HG02763 (cell line): ENCODE results near the gene CD7.

ENCODE experiments used
- ATAC-seq: cut with Tn5 transposase; IDR thresholded peaks from one replicate; pipeline ENCODE4 v1.9.1; 2021; ENCODE audit warnings: mild to moderate bottlenecking, moderate library complexity; ENCODE audit not compliant: unreplicated experiment

The CD7 gene

GRCh38 chr17:82300228-82300627 is 17.2 kb downstream of the CD7 start:
- ATAC-seq: no peak

DNA sequence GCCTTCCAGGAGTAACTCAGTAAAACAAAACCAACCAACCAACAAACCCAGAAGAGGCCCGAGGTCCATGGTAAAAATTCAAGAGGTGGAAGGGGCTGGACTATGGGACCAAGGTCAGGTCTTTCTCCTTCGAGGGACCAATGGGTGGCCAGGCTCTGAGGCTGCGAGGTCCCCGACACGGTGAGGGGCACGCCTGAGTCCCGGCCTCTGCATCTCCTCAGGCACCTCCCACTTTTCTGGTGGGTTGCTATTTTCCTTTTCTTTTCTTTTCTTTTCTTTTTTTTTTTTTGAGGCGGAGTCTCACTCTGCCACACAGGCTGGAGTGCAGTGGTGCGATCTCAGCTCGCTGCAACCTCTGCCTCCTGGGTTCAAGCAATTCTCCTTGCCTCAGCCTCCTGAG is 18.0 kb downstream of the CD7 start:
- ATAC-seq: no peak

GRCh38 chr17:82298538-82299421 is 18.6 kb downstream of the CD7 start:
- ATAC-seq: no peak

DNA sequence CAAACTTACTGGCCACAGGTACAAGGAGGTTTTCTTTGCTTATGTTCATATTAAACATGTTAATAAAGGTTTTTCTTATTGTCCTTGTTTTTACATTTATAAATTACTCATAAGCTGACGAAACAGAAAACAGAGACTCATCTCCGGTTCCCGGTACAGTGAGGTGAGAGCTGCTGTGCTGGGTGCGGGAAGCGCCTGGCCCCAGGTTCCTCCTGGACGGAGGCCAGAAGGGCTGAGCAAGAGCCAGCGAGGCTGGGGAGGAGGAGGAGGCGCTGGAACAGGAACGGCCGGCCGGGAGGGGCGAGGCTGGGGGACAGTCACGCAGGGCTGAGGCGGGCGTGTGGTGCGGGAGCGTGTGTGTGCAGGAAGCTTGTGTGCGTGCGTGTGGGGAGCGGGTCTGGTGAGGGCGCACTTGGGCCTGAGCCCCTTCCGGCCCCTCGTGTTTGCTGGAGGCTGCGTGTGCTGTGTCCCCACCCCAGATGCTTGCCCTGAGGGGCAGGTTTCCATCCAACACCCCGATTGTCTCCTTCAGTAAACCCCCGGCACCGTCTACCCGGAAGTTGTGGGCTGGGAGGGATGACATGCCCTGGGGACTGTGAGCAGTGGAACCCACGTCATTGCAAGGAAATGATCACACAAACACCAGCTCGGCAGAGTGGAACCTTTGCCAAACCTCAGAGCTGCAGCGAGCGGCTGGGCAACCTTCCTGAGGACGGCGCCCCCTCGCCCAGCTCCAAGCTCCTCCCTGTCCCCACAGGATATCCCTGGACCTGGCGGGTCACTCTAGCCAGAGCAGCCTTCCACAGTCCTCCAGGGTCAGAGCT is 19.5 kb downstream of the CD7 start:
- peak; percentile 40 for ATAC-seq

- ATAC-seq: no peak
Measured at GRCh38 chr17:82297280-82297713, 20.1 kb downstream of the CD7 start.

DNA sequence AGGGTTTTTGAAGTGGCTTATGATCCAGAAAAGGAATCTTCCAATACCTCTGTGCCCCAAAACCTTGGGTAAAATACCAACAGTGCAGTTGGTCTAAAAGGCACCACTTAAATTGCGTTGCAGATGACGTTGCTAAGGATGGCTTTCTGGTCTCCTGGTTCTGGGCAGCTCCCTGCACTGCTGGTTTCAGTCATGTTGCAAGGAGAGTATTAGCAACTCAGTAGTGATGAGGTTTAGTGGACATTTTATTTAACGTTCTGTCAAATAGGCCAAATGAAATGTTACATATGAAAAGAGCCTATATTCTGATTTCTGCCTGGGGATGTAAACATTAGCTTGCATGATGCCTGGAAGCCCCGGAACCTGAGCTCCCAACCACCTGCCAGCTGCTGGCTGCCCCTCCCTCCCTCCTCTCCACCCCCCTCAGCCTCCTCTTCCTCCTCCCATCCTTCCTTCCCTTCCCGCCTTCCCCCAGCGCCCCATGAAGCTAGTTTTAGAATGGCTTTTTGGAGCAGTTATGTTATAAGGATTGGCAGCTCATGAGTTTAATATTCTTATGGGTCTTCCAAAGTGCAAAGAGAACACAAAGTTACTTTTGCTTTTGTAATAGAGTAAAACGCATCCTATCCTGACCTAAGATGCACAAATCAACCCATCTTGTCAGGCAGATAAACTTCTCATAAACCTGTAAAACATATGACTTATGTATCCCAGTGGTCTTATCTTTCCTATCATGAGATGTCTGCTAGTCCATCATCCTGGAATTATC is 20.7 kb downstream of the CD7 start:
- ATAC-seq: no peak

DNA sequence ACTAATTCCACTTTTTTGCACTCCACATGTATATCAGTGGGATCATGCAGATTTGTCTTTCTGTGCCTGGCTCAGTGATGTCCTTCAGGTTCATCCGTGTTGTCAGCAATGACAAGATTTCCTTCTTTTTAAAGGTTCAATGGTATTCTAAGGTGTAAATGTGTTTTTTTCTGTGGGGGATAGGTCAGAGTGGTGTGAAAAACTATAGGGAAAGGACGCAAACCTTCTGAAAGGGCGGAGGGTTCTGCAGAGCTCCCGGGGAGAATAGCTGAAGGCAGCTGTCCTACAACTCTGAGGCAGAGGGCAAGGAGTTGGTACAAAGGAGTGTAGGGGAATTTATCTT is 22.0 kb downstream of the CD7 start:
- ATAC-seq: no peak

DNA sequence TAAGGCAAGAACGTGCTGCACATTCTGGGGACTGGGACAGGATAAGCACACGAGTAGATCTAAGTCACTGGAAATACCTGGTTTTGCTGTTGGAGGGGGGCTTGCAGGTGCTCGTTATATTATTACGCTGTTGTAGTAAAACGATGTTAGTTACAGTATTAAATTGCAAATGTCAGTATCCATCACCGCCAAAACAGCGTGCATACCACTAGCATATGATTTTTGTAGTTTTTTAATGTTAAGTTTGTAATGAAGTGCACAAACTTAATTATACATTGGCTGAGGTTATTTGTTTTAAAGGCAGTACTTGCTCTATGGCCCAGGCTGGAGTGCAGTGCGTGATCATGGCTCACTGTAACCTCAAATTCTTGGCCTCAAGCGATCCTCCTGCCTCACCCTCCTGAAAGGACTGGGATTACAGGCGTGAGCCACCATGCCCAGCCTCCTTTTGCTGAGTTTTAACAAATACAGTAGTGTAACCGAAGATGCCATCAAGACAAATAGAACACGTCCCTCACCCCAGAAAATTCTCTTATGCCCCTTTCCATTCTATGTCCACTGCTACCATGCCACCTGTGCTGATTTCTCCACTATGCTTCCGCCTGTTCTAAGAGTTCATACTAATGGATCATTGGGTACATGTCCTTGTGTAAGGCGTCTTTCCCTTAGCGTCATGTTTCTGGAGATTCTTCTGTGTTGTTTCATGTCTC is 23.2 kb downstream of the CD7 start:
- no peak for ATAC-seq

- peak; percentile 94 for ATAC-seq
Measured at GRCh38 chr17:82292251-82293154, 24.9 kb downstream of the CD7 start.

- no peak for ATAC-seq
Measured at GRCh38 chr17:82291582-82292250, 25.7 kb downstream of the CD7 start.

DNA sequence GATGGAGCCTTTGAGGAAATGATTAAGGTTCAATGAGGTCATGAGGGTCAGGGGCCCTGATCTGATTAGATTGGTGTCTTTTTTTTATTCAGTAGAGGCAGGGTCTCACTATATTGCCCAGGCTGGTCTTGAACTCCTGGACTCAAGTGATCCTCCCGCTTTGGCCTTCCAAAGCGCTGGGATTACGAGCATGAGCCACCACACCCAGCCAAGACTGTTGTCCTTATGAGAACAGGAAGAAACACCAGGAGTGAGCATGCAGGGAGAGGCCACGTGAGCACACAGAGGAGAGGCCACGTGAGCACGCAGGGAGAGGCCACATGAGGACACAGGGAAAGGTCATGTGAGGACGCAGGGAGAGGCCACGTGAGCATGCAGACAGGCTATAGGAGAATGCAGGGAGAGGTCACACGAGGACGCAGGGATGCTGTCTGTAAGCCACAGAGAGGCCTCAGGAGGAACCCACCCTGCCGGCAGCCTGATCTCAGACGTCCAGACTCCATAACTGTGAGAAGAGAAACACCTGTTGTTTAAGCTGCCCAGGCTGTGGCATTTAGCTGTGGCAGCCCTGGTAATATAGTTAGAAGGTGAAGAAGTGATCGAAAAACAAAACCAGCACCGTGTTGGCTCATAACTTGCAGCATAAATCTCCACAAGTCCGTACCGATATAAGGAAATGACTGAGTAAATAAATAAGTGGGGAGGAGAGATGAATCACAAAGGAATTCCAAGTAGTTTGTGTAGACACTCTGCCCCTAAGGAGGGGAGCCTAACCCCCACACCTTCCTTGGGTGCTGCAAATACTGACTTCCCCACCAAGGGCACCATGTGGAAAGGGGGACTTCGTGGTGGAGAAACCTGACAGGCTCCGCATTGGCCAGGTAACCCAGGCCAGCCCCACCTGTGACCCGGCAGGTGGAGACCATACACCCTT is 29.3 kb downstream of the CD7 start:
- no peak for ATAC-seq

- ATAC-seq: no peak
Measured at GRCh38 chr17:82287013-82287867, 30.2 kb downstream of the CD7 start.

GRCh38 chr17:82285141-82285540 is 32.3 kb downstream of the CD7 start:
- no peak for ATAC-seq

GRCh38 chr17:82283208-82283749 is 34.1 kb downstream of the CD7 start:
- ATAC-seq: no peak

DNA sequence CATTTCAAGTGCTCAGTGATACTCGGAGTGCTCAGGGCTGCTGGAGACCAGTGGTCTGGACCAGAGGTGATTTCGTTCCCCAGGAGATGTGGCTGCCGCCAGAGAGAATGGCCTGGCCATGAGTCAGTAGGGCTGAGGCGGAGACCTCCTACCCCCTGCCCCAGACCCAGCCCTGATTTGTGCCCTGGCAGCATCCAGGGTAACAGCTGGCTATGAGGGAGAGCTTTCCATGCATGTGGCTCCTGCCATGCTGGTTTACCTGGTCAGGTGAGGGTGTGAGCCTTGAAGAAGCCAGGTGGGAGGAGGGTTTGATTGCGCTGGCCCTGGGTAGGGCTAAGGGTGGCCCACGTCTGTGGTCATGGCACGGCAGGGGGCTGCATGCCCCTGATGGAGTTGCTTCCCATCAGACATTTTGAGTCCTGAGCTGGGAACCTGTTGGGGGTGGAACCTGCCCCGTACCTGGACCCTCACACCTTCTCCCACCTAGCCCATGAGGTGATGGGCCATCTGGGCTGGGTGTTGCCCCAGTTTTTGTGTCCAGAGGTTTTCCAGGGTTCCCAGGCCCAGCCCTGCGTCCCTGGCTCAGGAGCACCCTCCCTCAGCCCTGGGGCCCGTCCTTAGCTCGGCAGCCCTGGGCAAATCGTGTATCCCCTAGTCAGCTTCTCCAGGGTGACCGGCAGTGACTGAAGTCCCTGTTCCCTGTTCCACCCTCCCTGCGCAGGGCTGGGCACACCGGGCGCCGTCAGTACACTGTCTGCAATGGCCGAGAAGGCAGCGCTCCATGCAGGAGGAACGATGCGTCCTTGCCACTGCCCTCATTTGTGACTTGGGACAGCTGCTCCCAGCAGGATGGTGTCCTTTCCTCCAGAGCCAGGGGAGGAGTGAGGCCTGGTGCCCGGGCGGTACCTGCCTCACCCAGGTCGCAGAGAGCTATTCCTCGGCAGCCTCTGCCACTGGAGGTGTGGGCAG is 34.9 kb downstream of the CD7 start:
- ATAC-seq: no peak
